ENCODE results near the gene SLC9A5.

The SLC9A5 gene

DNA sequence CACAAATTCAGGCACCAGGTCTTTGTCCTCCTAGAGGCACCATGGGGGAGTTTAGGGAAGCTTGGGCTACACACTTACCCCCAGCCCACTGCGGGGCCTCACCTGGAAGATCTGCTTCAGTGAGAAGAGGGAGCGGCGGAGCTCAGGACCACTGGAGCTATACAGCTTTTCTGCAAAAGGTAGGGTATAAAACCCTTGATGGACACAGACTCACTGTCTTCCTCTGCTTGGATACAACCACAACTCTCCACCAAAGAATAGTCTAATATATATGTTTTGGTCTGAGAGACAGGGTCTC is 10.6 kb upstream of the SLC9A5 start:
- DNase-seq (ENCODE audit: low read depth, low spot score) = no peak

- no peak for DNase-seq (ENCODE audit: low read depth, low spot score)
Observed at GRCh38 chr16:67238806-67239470, 9.8 kb upstream of the SLC9A5 start.

DNA sequence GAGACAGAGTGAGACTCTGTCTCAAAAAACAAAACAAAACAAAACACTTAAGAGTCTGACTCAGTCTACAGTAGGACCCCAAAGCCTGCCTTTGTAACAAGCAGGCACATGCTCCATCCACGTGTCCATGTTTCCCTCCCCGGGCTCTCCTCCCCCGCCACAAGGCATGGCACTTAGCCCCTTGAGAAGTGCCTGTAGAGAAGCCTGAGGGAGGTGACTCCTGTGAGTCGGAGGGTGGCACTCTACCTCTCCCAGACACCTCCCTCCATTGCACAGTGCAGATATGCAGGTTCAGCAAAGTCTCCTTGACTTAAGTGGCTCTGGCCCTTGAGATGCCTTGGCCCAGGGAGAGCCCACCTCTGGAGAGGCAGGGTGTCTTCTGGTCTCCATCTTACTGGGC is 8.3 kb upstream of the SLC9A5 start:
- DNase-seq (ENCODE audit: low read depth, low spot score) = no peak

- no peak for DNase-seq (ENCODE audit: low read depth, low spot score)
Observed at GRCh38 chr16:67241008-67241900, 7.5 kb upstream of the SLC9A5 start.

GRCh38 chr16:67242138-67242730 is 6.5 kb upstream of the SLC9A5 start:
- DNase-seq (ENCODE audit: low read depth, low spot score) = no peak

- no peak for DNase-seq (ENCODE audit: low read depth, low spot score)
Observed at GRCh38 chr16:67243481-67243880, 5.3 kb upstream of the SLC9A5 start.

DNA sequence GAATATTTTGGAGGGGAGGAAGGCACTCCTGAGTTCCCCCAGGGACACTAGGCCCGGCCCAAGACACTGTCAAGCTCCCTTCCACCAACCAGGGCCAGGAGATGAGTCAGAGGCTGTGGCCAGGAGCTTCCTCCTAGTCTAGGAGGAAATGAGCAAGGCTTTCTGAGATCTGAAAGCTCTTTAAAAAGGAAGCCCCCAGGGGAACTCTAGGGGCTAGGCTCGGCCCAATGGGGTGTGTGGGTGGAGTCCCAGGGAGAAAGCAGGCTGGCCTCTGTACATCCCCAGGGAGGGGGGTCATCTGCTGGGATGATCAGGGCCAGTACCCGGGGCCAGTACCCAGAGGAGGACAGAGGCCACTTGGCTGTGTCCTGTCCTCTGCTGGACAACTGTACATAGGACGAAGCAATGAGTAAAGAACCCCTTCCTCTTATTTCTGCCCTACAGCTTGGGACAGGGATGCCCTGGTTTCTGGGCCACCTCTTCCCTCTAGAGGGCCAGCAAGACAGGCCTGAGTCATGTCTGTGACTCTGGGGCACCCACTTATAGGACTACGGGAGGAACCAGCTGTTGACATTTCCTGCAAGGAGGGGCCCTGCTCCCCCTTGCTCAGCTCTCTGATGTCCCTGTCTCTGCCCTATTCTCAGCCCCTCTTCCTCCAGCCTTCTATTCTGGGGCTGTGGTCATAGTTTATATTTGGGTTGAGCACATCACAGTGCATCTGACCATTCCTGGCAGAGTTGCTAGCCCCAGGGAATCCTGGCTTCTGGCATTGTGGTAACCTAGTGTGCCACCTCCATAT is 4.2 kb upstream of the SLC9A5 start:
- DNase-seq (ENCODE audit: low read depth, low spot score) = no peak

DNA sequence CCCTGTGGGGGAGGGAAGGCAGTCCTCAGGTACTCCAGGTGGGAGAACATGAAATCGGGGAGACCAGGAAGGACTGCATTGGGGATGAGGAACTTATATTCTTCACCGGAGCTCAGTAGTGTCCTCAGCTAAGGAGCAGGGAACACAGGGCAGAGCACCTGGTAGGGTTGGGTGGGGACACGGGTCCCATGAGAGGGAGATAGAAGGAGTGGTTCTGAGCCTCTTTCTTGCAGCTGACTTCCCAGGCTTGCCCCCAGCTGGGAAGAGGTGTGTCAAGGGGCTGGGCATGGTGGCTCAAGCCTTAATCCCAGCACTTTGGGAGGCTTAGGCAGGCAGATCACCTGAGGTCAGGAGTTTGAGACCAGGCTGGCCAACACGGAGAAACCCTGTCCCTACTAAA is 3.6 kb upstream of the SLC9A5 start:
- no peak for DNase-seq (ENCODE audit: low read depth, low spot score)

GRCh38 chr16:67245674-67246080 is 3.1 kb upstream of the SLC9A5 start:
- DNase-seq (ENCODE audit: low read depth, low spot score) = no peak

DNA sequence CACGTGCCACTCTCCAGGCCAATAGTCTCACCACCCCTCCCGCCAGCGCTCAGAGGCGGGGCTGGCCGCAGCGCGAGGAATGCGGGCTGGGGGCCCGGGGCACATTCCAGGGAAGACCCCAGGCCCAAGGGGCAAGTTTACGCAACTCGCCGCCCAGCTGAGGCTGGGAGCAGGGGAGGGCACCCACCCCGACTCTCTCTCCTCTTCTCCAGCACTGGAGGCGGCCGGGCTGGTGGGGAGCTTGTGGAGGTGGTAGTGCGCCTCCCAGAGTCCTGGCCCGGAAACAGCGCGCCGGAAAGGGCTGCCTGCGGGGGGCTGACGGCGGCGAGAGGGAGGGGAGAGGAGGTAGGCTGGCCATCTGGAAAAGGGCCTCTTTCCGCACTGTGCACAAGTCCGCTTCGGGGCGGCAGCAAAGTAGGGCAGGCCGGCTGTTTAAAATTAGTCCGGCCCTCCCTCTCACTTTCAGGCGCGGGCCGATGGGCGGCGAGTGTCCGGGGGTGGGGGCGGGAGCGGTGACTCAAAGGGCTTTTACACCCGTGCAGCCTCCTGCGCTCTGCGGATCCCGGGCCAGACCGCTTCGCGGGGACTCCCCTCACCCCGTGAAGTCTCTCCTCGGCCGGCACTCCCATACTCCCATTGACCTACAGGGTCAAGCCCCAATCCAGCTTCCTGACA is 2.6 kb upstream of the SLC9A5 start:
- DNase-seq (ENCODE audit: low read depth, low spot score) = peak; percentile 67

DNA sequence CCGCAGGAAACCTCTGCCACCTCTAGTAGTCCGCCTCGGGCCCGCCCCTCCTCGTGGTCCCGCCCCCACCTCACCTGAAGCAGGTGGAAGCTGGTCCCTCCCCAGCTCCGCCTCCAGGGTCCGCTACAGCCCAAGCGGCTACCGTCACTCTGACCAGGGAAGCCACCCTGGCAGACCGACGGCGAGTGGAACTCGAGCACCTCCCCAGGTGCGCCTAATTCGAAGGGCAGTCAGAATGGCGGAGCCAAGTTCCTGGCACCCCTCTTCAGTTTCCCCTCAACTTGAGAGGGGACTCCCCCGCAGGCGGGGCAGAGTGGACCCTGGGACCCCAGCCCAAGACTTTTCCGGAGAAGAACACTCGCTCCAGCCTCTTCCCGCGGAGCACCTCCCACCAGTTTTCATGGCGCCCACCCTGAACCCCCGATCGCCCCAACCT is 2.0 kb upstream of the SLC9A5 start:
- DNase-seq (ENCODE audit: low read depth, low spot score) = no peak

DNA sequence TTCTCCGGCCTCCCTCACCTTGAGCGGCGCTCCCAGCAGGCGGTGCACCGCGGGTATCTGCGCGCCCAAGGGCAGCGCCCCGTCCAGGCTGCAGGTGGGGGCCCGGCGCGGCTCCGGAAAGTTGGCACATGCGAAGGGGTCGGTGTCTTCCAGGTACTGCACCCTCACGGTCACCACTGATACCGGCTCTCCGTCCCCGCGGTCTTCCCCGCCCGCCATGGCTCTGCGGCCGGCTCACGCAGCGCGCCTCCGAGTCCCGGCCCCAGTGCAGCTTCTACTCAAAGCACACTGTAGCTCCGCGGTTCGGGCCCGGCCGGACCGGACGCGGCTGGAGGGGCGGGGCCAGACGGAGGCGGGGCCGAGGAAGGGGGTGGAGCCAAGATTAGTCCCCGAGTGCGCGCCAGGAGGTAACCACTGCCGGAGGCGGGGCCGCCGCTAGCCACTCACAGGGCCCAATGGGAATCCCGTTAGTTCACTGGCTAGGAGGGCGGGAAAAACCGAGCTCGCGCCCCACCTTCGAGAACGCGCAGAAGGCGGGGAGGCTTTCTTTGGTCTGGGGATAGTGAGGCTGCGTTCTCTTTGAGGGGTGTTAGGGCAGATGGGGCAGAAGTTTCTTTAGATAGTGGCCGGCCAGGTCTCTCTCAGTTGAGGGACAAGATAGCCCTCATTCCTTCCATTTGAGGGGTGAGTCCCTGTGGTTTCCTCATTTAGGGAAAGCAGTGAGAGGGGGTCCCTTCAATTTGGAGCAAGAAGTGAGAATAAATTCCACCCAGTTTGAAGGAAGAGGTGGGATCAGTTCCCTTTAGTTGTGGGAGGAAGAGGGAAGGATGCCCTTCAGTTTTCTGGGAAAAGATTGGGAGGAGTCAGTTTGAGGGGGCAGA is 1.3 kb upstream of the SLC9A5 start, which contains the start of gene FHOD1:
Gene FHOD1, minus strand, starts transcription at position 290 of the 881 bp plus-strand sequence. Its CDS starts 71 bp downstream, at position 219.
- peak; percentile 68 for DNase-seq (ENCODE audit: low read depth, low spot score)

- DNase-seq (ENCODE audit: low read depth, low spot score) = no peak
Observed at GRCh38 chr16:67248073-67248400, 742 bp upstream of the SLC9A5 start.

DNA sequence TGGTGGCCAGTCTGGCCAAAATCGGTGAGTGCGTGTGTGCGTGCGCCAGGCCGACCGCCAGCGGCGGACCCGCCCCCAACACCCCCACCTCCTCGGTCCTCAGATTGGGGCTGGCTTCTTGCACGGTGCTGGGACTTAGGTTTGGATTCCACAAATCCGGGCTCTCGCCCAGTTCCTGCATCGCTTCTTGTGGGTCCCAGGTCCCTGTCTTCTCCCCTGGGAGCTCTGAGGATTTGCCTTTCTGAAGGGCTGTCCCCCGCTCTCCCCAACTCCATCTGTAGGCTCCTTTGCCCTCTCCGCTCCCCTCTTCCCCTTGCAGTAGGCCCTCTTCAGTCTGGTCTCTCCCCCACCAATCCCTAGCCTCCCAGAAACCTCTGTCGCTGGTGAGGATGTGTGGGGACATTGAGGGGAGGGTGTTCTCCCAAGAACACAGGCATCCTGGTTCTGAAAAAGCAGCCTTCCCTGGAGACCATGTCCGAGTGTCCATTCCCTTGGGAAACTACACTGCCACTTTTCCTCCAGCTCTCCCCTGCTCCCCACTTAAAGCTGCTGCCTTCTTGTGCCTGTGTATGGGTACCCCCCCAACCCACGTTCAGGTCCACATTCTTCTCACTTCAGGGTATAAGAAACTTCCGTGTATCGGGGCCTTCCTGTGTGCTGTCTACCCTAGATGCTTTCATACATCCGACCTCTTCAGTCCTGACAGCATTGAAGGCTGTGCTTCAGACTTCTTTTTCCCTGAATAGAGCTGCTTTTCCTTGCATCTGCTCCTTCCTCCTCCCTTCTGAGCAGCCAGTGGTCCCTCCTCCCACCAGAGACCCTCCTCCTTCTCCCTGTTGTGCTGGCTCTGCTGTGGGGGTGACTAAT is 632 bp downstream of the SLC9A5 start:
- DNase-seq (ENCODE audit: low read depth, low spot score) = no peak

DNA sequence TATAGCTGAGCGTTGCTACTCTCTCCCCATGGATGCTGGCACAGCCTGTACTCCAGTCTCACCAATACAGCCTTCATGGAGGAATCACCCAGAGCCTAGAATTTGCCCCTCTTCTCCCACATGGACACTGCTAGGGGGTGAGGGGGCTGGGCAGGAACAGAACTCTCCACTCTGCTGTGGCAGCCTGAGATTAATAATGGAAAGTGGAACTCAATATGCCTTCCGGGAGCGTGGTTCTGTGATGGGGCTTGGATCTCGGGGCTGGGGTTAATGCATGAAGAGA is 1.2 kb downstream of the SLC9A5 start:
- no peak for DNase-seq (ENCODE audit: low read depth, low spot score)

DNA sequence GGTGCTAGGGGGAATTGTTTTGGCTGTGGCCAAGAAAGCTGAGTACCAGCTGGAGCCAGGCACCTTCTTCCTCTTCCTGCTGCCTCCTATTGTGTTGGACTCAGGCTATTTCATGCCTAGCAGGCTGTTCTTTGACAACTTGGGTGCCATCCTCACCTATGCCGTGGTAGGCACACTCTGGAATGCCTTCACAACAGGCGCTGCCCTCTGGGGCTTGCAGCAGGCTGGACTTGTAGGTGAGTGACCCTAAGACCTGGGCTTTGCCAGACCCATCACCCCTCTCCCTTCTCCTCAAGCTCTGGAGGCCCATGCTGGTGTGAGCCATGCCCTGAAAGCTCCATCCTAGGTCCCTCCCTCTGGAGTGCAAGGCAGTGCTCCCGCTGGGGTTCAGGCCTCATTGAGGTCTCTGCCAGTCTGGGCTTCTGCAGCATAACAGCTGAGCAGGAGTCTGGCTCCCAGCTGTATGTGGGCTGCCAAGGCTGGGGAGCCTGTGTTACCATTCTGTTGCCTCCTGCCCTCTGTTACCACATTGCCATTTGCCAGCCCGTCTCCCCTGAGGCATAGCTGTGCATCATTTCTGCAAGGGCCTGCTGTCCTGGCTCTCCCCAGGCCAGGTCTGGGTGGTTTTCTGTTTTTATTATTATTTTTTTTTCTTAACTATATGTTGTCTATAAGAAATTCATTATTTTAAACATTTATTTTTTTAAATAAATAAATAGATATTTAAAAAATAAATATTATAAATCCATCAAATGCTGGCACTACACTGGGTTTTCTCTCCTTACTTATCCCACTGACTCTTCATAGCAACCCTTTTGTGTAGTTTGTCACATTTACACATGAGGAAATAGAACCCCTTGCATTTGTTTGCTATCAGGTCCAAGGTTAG is 4.1 kb downstream of the SLC9A5 start:
- DNase-seq (ENCODE audit: low read depth, low spot score) = no peak

DNA sequence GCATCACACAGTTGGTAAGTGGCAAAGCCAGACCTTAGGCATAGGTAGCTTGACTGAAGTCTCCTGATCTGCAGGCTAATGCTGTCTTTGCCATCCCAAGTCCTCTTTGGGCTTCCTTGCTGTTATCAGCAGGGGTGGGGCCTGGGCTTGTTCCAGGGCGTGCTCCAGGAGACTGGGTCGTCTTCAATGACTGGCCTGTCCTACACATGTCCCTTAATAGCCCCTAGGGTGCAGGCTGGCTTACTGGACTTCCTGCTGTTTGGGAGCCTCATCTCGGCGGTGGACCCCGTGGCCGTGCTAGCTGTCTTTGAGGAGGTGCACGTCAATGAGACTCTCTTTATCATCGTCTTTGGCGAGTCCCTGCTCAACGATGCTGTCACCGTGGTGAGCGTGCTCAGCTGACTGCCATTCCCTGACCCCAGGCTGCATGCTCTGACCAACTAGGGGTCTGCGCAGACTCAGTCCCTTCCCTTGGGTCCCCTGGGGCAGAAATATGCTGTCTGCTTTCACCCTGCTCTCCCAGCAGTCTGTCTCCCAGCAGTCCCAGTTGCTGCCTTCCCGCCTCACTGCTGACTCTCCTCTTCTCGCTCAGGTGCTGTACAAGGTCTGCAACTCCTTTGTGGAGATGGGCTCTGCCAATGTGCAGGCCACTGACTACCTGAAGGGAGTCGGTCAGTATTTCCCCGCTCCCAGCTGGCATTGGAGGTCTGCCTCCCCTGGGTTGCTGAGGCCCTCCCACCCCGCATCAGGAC is 6.2 kb downstream of the SLC9A5 start:
- DNase-seq (ENCODE audit: low read depth, low spot score) = no peak

All from brain pericyte (primary cell).